Testis (tissue), 2 donors: ENCODE data around the gene TMEM256.

Experiments
- POLR2A ChIP-seq: fragments of 450-650 bp; IDR thresholded peaks from one replicate; pipeline ENCODE4 v1.6.1; 2017; ENCODE audit warnings: antibody characterized with exemption, mild to moderate bottlenecking, moderate library complexity
- TF ChIP-seq, protein P1 (sequence below), 3 experiments: fragments of 450-650 bp in 2 of 3; fragments of 200-600 bp in 1 of 3; sonication (generic) in 1 of 3; IDR thresholded peaks; one replicate each; pipeline ENCODE4 v1.5.1; 2016 to 2019; ENCODE audit warnings: antibody characterized with exemption in 3 of 3, mild to moderate bottlenecking in 2 of 3, moderate library complexity in 1 of 3

- TF ChIP-seq, protein P1, sequence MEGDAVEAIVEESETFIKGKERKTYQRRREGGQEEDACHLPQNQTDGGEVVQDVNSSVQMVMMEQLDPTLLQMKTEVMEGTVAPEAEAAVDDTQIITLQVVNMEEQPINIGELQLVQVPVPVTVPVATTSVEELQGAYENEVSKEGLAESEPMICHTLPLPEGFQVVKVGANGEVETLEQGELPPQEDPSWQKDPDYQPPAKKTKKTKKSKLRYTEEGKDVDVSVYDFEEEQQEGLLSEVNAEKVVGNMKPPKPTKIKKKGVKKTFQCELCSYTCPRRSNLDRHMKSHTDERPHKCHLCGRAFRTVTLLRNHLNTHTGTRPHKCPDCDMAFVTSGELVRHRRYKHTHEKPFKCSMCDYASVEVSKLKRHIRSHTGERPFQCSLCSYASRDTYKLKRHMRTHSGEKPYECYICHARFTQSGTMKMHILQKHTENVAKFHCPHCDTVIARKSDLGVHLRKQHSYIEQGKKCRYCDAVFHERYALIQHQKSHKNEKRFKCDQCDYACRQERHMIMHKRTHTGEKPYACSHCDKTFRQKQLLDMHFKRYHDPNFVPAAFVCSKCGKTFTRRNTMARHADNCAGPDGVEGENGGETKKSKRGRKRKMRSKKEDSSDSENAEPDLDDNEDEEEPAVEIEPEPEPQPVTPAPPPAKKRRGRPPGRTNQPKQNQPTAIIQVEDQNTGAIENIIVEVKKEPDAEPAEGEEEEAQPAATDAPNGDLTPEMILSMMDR (IDR thresholded peaks at IDR 0.05) = peak; percentile 71 to 78 (median 76)
- no peak for TF ChIP-seq POLR2A
Measured at GRCh38 chr17:7436556-7437368, 32.9 kb upstream of the TMEM256 start.
